ENCODE results near the gene HSPG2. TPM values are rescaled to one million over a fixed set of nuclear protein-coding genes. Genes with fewer than 3 reads are reported as not detected.

The HSPG2 gene
- total and polyA plus RNA-seq, 8 donors, result 50.4 to 164 (median 63.9) TPM

- FAIRE-seq, result no peak
Observed at GRCh38 chr1:21896026-21896425, 41.1 kb downstream of the HSPG2 start.

GRCh38 chr1:21894034-21894881, 42.9 kb downstream of the HSPG2 start:
- no peak overlapping the region for H3K27ac ChIP-seq
- H3K4me3 ChIP-seq, result no peak overlapping the region
- intact Hi-C loops (cut with DNase I), result no loop called here
- no peak for TF ChIP-seq CTCF (IDR thresholded peaks at IDR 0.05)
- H3K36me3 ChIP-seq, result peaks cover 0 to 6% (median 0%) of the 10 kb centered on the region in 3 donors
- 72 to 78% methylated on average over 11 of the region's 11 CpGs for WGBS, 2 donors
- no peaks in the 10 kb centered on the region for H3K9me3 ChIP-seq
- no peaks in the 10 kb centered on the region for H3K27me3 ChIP-seq
- no peaks in the 10 kb centered on the region for H3K4me1 ChIP-seq
- no peak for DNase-seq
- FAIRE-seq, result no peak
- ATAC-seq, result no peak

More at GRCh38 chr1:21896026-21896425, 41.1 kb downstream of the HSPG2 start:
- WGBS, 2 donors, result 89 to 90% methylated on average over 8 of the region's 8 CpGs
- peaks cover 0 to 6% (median 0%) of the 10 kb centered on the region in 3 donors for H3K36me3 ChIP-seq
- intact Hi-C loops (cut with DNase I), result no loop called here
- no peak overlapping the region for H3K4me3 ChIP-seq
- H3K9me3 ChIP-seq, result no peaks in the 10 kb centered on the region
- no peak for DNase-seq
- no peak for TF ChIP-seq CTCF (IDR thresholded peaks at IDR 0.05)
- no peaks in the 10 kb centered on the region for H3K27me3 ChIP-seq
- H3K27ac ChIP-seq, result no peak overlapping the region
- no peak for ATAC-seq
- no peaks in the 10 kb centered on the region for H3K4me1 ChIP-seq

- no peak for TF ChIP-seq CTCF (IDR thresholded peaks at IDR 0.05)
- ATAC-seq, result no peak
Observed at GRCh38 chr1:21893046-21893805, 43.9 kb downstream of the HSPG2 start.

GRCh38 chr1:21891621-21892479, 45.3 kb downstream of the HSPG2 start:
- intact Hi-C loops (cut with DNase I), result no loop called here
- Histone ChIP-seq H3K27ac (no peak overlapping the region), H3K9me3 (no peaks in the 10 kb centered on the region), H3K36me3 (peaks cover 0 to 10% (median 0%) of the 10 kb centered on the region in 3 donors), H3K4me1 (no peaks in the 10 kb centered on the region), H3K27me3 (no peaks in the 10 kb centered on the region), H3K4me3 (no peak overlapping the region)
- ATAC-seq (no peak), FAIRE-seq (no peak), DNase-seq (no peak)
- 93 to 98% methylated on average over 18 to 20 of the region's 20 CpGs for WGBS, 2 donors
- TF ChIP-seq CTCF (IDR thresholded peaks at IDR 0.05), result no peak

More at GRCh38 chr1:21893046-21893805, 43.9 kb downstream of the HSPG2 start:
- Histone ChIP-seq H3K27ac (no peak overlapping the region), H3K9me3 (no peaks in the 10 kb centered on the region), H3K27me3 (no peaks in the 10 kb centered on the region), H3K36me3 (peaks cover 0 to 6% (median 0%) of the 10 kb centered on the region in 3 donors), H3K4me1 (no peaks in the 10 kb centered on the region), H3K4me3 (no peak overlapping the region)
- DNase-seq (no peak), FAIRE-seq (no peak)
- 89 to 95% methylated on average over 14 of the region's 14 CpGs for WGBS, 2 donors
- intact Hi-C loops (cut with DNase I), result no loop called here

All from pancreas (tissue), 10 donors.